Naive thymus-derived CD4-positive, alpha-beta T cell (primary cell): ENCODE results near the gene ITGA6. TPM values are rescaled to one million over a fixed set of nuclear protein-coding genes. Genes with fewer than 3 reads are reported as not detected.

ENCODE experiments used
- ATAC-seq: fragments of 150-1000 bp; cut with Tn5 transposase; 2 replicates; pipeline ENCODE4 v1.10.0; 2021; ENCODE audit warnings: mild to moderate bottlenecking, moderate library complexity
- CTCF ChIA-PET: fragments of 350-600 bp; sonication (Branson Sonifier 250); formaldehyde crosslinking; loops from one replicate; lab custom pipeline; 2021; ENCODE audit warnings: antibody characterized with exemption; lab: Charles Lee
- POLR2A ChIA-PET: fragments of 350-600 bp; sonication (Branson Sonifier 250); formaldehyde crosslinking; loops from one replicate; lab custom pipeline; 2021; ENCODE audit warnings: antibody characterized with exemption, inconsistent platforms; lab: Charles Lee
- DNase-seq, 9 donors: peaks; one replicate each; pipeline versions ENCODE4 v3.0.0 to v3.0.0-alpha.2; 2020 to 2022; ENCODE audit warnings: mixed read lengths in 1 of 9
- H3K27ac ChIP-seq: one replicate; pipeline ENCODE4 v1.7.0; 2013; ENCODE audit warnings: mild to moderate bottlenecking, low read depth, low read length, moderate library complexity
- H3K27me3 ChIP-seq, 2 donors: one replicate each; pipeline ENCODE4 v1.7.0; 2013; ENCODE audit warnings: low read length in 2 of 2, mild to moderate bottlenecking in 2 of 2, moderate library complexity in 2 of 2; ENCODE audit not compliant: control insufficient read depth in 2 of 2, insufficient read depth in 2 of 2
- H3K36me3 ChIP-seq, 3 experiments: 1 replicate in 2 of 3; 2 replicates in 1 of 3; pipeline ENCODE4 v1.7.0; 2013; ENCODE audit warnings: low read length in 3 of 3, mild to moderate bottlenecking in 3 of 3, moderate library complexity in 1 of 3; ENCODE audit not compliant: insufficient read depth in 3 of 3, control insufficient read depth in 2 of 3
- H3K4me1 ChIP-seq, 2 donors: one replicate each; pipeline ENCODE4 v1.7.0; 2013; ENCODE audit warnings: low read length in 2 of 2, mild to moderate bottlenecking in 2 of 2, moderate library complexity in 1 of 2; ENCODE audit not compliant: control insufficient read depth in 2 of 2, insufficient read depth in 2 of 2
- H3K4me3 ChIP-seq: 2 replicates; pipeline ENCODE4 v1.7.0; 2013; ENCODE audit warnings: mild to moderate bottlenecking, low read length
- H3K9me3 ChIP-seq, 3 experiments: 1 replicate in 2 of 3; 2 replicates in 1 of 3; pipeline ENCODE4 v1.7.0; 2013; ENCODE audit warnings: low read length in 3 of 3; ENCODE audit not compliant: control insufficient read depth in 2 of 3
- H3K27ac Mint-ChIP-seq, 9 donors: one replicate each; pipeline ENCODE4 v1.8.0; 2020 to 2022; ENCODE audit warnings: mixed read lengths in 9 of 9, mild to moderate bottlenecking in 8 of 9, moderate library complexity in 5 of 9, inconsistent platforms in 2 of 9
- H3K27me3 Mint-ChIP-seq, 5 donors: one replicate each; pipeline ENCODE4 v1.8.0; 2021 to 2022; ENCODE audit warnings: mixed read lengths in 5 of 5, mild to moderate bottlenecking in 1 of 5
- H3K36me3 Mint-ChIP-seq, 5 donors: one replicate each; pipeline ENCODE4 v1.8.0; 2020 to 2022; ENCODE audit warnings: mixed read lengths in 5 of 5, mild to moderate bottlenecking in 3 of 5, inconsistent platforms in 1 of 5
- H3K4me1 Mint-ChIP-seq, 7 donors: one replicate each; pipeline ENCODE4 v1.8.0; 2020 to 2022; ENCODE audit warnings: mixed read lengths in 7 of 7, mild to moderate bottlenecking in 3 of 7, inconsistent platforms in 1 of 7
- H3K4me3 Mint-ChIP-seq, 10 donors: one replicate each; pipeline ENCODE4 v1.8.0; 2020 to 2022; ENCODE audit warnings: mild to moderate bottlenecking in 10 of 10, mixed read lengths in 10 of 10, moderate library complexity in 6 of 10, inconsistent platforms in 2 of 10
- H3K9me3 Mint-ChIP-seq, 11 donors: one replicate each; pipeline ENCODE4 v1.8.0; 2020 to 2022; ENCODE audit warnings: mixed read lengths in 11 of 11, mild to moderate bottlenecking in 4 of 11, inconsistent platforms in 1 of 11, moderate library complexity in 1 of 11
- intact Hi-C, 2 donors: fragments of 100-400 bp; cut with micrococcal nuclease; formaldehyde crosslinking; loops; one replicate each; pipeline ENCODE4 v1.15.1; 2023
- polyA plus RNA-seq, 2 donors: library from polyadenylated mRNA; unstranded; fragments of 300-500 nt; fragmentation: Illumina TruSeq; gene quantifications; one replicate each; pipeline ENCODE4 v1.2.3, GENCODE V29; 2021
- total RNA-seq, 6 experiments: library from RNA in 5 of 6; stranded (reverse) in 5 of 6; gene quantifications; 1 replicate in 5 of 6; 2 replicates in 1 of 6; pipeline ENCODE4 v1.2.3 and lab custom pipeline; 2021 to 2026

The ITGA6 gene
- total and polyA plus RNA-seq, 7 experiments from 2014 or later: 13.1 to 179 (median 132) TPM

DNA sequence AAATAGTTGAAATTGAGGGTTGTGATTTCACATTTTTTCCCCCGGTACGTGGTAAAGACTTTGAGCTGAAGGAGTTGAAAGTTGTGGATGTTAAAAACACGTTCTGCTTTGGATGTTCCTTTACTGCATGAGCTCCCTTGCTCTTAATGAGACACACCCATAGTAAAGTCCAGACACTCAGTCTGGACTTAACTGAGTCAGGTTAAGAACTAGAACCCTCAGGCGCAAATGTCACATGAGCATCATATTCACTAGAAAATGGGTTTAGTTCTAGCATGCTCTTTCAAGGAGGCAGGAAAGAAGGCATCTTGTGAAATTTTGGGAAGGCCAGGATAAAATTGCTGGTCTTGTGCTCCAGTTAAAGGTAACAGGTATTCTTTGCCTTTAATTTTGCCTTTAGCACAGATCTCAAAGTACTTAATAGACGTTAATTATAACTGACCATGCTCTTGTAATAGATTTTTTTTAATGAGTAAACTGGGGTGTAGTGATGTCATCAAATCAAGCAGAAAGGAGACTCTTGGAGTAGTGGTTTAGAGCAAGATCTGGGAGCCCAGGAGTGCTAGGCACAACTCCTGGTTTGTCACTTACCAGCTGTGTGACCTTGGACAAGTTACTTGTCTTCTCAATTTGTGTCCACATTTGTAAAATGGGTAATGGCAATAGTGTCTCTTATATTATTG, 20.6 kb downstream of the ITGA6 start:
- intact Hi-C loops: no loop called here
- Histone ChIP-seq H3K36me3 (no peaks in the 10 kb centered on the region), H3K4me1 (peaks cover 11 to 72% of the 10 kb centered on the region in 2 donors), H3K27me3 (no peaks in the 10 kb centered on the region), H3K4me3 (no peak overlapping the region), H3K9me3 (no peaks in the 10 kb centered on the region), H3K27ac (no peak overlapping the region)
- H3K27ac Mint-ChIP-seq: peak overlapping the region in 7 of 9 donors; percentile 8 to 87 (median 75)
- H3K9me3 Mint-ChIP-seq: no peaks in the 10 kb centered on the region
- no peak for ATAC-seq
- H3K36me3 Mint-ChIP-seq: peaks cover 0 to 23% (median 15%) of the 10 kb centered on the region in 5 donors
- H3K4me1 Mint-ChIP-seq: peaks cover 29 to 89% (median 82%) of the 10 kb centered on the region in 7 donors
- CTCF ChIA-PET: interaction anchor here (1.0 to 26.6 kb wide), 5 partner anchors 9 to 21 kb away, joined by 3 to 673 read pairs (median 3); partner anchors contain the start of gene ITGA6
- peaks cover 0 to 33% (median 0%) of the 10 kb centered on the region in 5 donors for H3K27me3 Mint-ChIP-seq
- DNase-seq: no peak
- POLR2A ChIA-PET: interaction anchor here (28.5 to 33.2 kb wide), 2 partner anchors 5 to 13 kb away, joined by 862 read pairs; partner anchors contain the start of gene ITGA6
- peak overlapping the region in 8 of 10 donors; percentile 14 to 75 (median 58) for H3K4me3 Mint-ChIP-seq

DNA sequence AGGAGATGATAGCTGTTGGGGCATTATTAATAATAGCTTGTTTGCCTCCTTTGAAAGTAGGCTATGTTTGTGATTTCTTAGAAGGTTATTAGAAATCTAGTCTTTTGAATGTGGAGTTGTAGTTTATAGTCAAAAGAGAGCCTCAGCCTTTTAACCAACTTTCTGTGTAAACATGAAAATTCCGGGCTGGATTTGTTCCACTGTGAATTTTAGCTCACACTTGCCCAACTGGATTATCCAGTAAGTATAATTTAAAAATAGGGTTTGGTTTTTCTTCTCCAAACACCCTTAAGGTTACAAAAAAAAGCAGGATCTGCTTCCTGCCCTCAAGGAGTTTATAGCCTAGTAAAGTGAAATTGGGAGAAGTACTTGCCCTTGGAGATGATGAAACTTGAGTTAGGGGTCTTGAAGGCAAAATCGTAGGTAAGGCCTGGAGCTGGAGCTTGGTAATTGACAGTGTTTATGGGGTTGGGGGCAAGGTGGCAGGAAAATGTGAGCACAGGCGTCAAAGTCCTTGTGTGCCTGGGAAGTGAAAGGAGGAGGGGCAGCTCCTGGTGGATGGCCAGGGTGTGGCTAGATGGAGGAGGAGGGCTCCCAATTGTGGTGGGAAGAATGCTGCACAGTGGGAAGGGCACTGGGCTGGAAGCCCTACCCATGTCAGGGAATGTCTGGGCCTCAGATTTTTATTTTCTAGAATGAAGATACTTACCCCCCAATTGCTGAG, 21.3 kb downstream of the ITGA6 start:
- intact Hi-C loops: no loop called here
- Histone ChIP-seq H3K27ac (no peak overlapping the region), H3K4me3 (no peak overlapping the region), H3K9me3 (no peaks in the 10 kb centered on the region), H3K36me3 (peaks cover 0 to 6% (median 0%) of the 10 kb centered on the region in 3 experiments), H3K27me3 (no peaks in the 10 kb centered on the region), H3K4me1 (peaks cover 6 to 73% of the 10 kb centered on the region in 2 donors)
- Mint-ChIP-seq H3K27ac (peak overlapping the region in 8 of 9 donors; percentile 33 to 90 (median 80)), H3K36me3 (peaks cover 0 to 26% (median 15%) of the 10 kb centered on the region in 5 donors), H3K4me3 (peak overlapping the region in 9 of 10 donors; percentile 23 to 75 (median 44)), H3K27me3 (peaks cover 0 to 27% (median 0%) of the 10 kb centered on the region in 5 donors), H3K4me1 (peaks cover 27 to 89% (median 82%) of the 10 kb centered on the region in 7 donors), H3K9me3 (no peaks in the 10 kb centered on the region)
- ATAC-seq: no peak
- no peak for DNase-seq
- ChIA-PET POLR2A (interaction anchor here (28.5 to 33.2 kb wide), 2 partner anchors 5 to 14 kb away, joined by 862 read pairs; partner anchors contain the start of gene ITGA6), CTCF (interaction anchor here (0.6 to 26.6 kb wide), 5 partner anchors 9 to 22 kb away, joined by 3 to 673 read pairs (median 4); no protein-coding TSS in a partner anchor)

DNA sequence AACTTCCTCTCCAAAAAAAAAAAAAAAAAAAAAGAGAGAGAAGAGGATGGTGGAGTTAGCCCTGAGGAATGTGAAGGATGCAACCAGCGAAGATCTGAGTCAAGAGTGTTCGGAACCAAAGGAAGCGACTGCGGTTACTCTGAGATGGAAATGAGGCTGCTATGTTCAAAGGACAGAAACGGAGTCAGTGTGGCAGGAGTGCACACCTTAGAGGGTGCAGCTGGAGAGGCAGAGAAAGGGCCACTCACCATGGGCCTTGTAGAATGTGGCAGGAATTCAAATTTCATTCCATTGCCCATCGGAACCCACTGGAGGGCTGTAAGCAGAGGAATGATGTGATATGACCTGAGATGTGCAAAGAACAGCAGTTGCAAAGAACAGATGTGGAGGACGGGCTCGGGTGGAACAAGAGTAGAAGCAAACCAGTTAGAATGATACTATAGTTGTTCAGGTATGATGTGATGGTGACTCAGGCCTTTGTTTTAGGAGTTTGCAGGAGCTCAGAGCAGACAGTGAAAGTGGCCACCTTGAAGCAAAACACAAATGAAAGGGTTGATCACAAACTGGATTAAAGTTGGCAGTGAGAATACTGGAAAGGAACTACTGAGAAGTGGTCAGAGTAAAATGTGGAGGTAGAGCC, 22.6 kb downstream of the ITGA6 start:
- Mint-ChIP-seq H3K9me3 (no peaks in the 10 kb centered on the region), H3K4me1 (peaks cover 27 to 90% (median 83%) of the 10 kb centered on the region in 7 donors), H3K4me3 (peak overlapping the region in 9 of 10 donors; percentile 57 to 82 (median 69)), H3K27ac (peak overlapping the region in 8 of 9 donors; percentile 5 to 90 (median 77)), H3K27me3 (peaks cover 0 to 20% (median 0%) of the 10 kb centered on the region in 5 donors), H3K36me3 (peaks cover 0 to 31% (median 12%) of the 10 kb centered on the region in 5 donors)
- H3K9me3 ChIP-seq: no peaks in the 10 kb centered on the region
- H3K4me3 ChIP-seq: no peak overlapping the region
- peaks cover 6 to 75% of the 10 kb centered on the region in 2 donors for H3K4me1 ChIP-seq
- ATAC-seq: peak; percentile 77
- no peaks in the 10 kb centered on the region for H3K27me3 ChIP-seq
- CTCF ChIA-PET: interaction anchor here (5.3 kb wide), 1 partner anchor 12 kb away, joined by 41 read pairs; no protein-coding TSS in a partner anchor
- peak in 1 of 9 donors; percentile 32 for DNase-seq
- POLR2A ChIA-PET: interaction anchor here (1.2 to 33.2 kb wide), 3 partner anchors 10 to 15 kb away, joined by 4 to 862 read pairs (median 4); partner anchors contain the start of gene ITGA6
- peak overlapping the region; percentile 10 for H3K27ac ChIP-seq
- H3K36me3 ChIP-seq: peaks cover 0 to 8% (median 0%) of the 10 kb centered on the region in 3 experiments
- intact Hi-C loops: loop anchor here (1.0 to 2.0 kb wide), 3 partner anchors 8 to 15 kb away; no protein-coding TSS in a partner anchor

- no peak for DNase-seq
- H3K27ac Mint-ChIP-seq: peak overlapping the region in 7 of 9 donors; percentile 43 to 94 (median 67)
- peaks cover 0 to 31% (median 13%) of the 10 kb centered on the region in 5 donors for H3K36me3 Mint-ChIP-seq
- peaks cover 22 to 95% (median 90%) of the 10 kb centered on the region in 7 donors for H3K4me1 Mint-ChIP-seq
- Histone ChIP-seq H3K9me3 (no peaks in the 10 kb centered on the region), H3K27ac (no peak overlapping the region), H3K4me1 (peaks cover 0 to 79% of the 10 kb centered on the region in 2 donors), H3K27me3 (no peaks in the 10 kb centered on the region), H3K4me3 (no peak overlapping the region), H3K36me3 (peaks cover 0 to 15% (median 0%) of the 10 kb centered on the region in 3 experiments)
- H3K9me3 Mint-ChIP-seq: no peaks in the 10 kb centered on the region
- ATAC-seq: no peak
- peaks cover 0 to 17% (median 0%) of the 10 kb centered on the region in 5 donors for H3K27me3 Mint-ChIP-seq
- ChIA-PET POLR2A (interaction anchor here (33.2 kb wide), 1 partner anchor 17 kb away, joined by 862 read pairs; the partner anchor contains the start of gene ITGA6), CTCF (interaction anchor here (0.6 to 5.3 kb wide), 5 partner anchors 10 to 27 kb away, joined by 3 to 41 read pairs (median 6); no protein-coding TSS in a partner anchor)
- intact Hi-C loops: loop anchor here in 1 of 2 donors (2.0 kb wide), 1 partner anchor 17 kb away; no protein-coding TSS in a partner anchor
- H3K4me3 Mint-ChIP-seq: peak overlapping the region in 8 of 10 donors; percentile 17 to 72 (median 45)
Measured at GRCh38 chr2:172451923-172452322, 24.5 kb downstream of the ITGA6 start.

DNA sequence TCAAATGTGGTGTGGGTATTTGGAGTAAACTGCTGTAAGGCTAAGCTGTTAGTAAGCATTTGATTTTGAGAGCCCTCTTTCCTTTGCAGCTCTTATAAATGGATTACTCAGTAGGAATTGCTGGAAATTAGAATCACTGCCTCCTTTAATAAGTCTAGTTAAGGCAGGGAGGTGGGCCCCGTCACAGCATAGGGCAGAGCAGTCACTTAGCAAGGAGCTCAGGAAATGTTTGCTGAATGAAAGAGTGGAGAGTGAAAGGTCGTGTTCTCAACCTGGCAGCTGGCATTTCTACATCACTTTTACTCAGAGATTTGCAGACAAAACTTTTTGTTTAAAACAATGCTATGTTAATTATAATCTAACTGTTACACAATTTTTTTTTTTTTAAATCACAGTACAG, 25.5 kb downstream of the ITGA6 start:
- H3K4me3 Mint-ChIP-seq: peak overlapping the region in 9 of 10 donors; percentile 22 to 72 (median 44)
- Histone ChIP-seq H3K27me3 (no peaks in the 10 kb centered on the region), H3K36me3 (peaks cover 0 to 15% (median 0%) of the 10 kb centered on the region in 3 experiments), H3K9me3 (no peaks in the 10 kb centered on the region), H3K4me3 (no peak overlapping the region), H3K27ac (no peak overlapping the region), H3K4me1 (peaks cover 3 to 79% of the 10 kb centered on the region in 2 donors)
- H3K4me1 Mint-ChIP-seq: peaks cover 19 to 96% (median 91%) of the 10 kb centered on the region in 7 donors
- CTCF ChIA-PET: interaction anchor here (0.6 to 5.3 kb wide), 6 partner anchors 9 to 80 kb away, joined by 4 to 41 read pairs (median 5); no protein-coding TSS in a partner anchor
- POLR2A ChIA-PET: interaction anchor here (1.2 to 33.2 kb wide), 2 partner anchors 8 to 18 kb away, joined by 6 to 862 read pairs; partner anchors contain the start of gene ITGA6
- ATAC-seq (no peak), DNase-seq (no peak)
- intact Hi-C loops: no loop called here
- peaks cover 0 to 31% (median 16%) of the 10 kb centered on the region in 5 donors for H3K36me3 Mint-ChIP-seq
- peaks cover 0 to 18% (median 0%) of the 10 kb centered on the region in 5 donors for H3K27me3 Mint-ChIP-seq
- H3K9me3 Mint-ChIP-seq: no peaks in the 10 kb centered on the region
- H3K27ac Mint-ChIP-seq: peak overlapping the region in 8 of 9 donors; percentile 8 to 88 (median 76)
